GM13976 (cell line): Measurements from ENCODE around the gene RAVER2.

ENCODE experiments used
- DNase-seq: peaks from one replicate; pipeline ENCODE4 v3.0.0; 2012; ENCODE audit warnings: low spot score
- CTCF ChIP-seq: IDR thresholded peaks from 2 replicates; pipeline ENCODE4 v1.5.1; 2012; ENCODE audit warnings: borderline replicate concordance, mild to moderate bottlenecking; ENCODE audit not compliant: insufficient read depth; ENCODE audit errors: extremely low read depth, missing control alignments, control extremely low read depth
- in situ Hi-C: fragments of 300-500 bp; cut with MboI; formaldehyde crosslinking; loops from one replicate; pipeline ENCODE4 v1.12.0; 2022; ENCODE audit warnings: low sequenced_read_pairs, mixed read lengths, inconsistent platforms; ENCODE audit not compliant: unreplicated experiment

The RAVER2 gene

GRCh38 chr1:64705591-64705990 is 39.3 kb upstream of the RAVER2 start:
- in situ Hi-C loops = no loop called here
- TF ChIP-seq CTCF = no peak
- DNase-seq = no peak

- no peak for TF ChIP-seq CTCF
- in situ Hi-C loops = no loop called here
- no peak for DNase-seq
These were observed 33.6 kb upstream of the RAVER2 start for GRCh38 chr1:64711266-64711665.

GRCh38 chr1:64712049-64712448 is 32.8 kb upstream of the RAVER2 start:
- in situ Hi-C loops = no loop called here
- TF ChIP-seq CTCF = no peak
- no peak for DNase-seq

DNA sequence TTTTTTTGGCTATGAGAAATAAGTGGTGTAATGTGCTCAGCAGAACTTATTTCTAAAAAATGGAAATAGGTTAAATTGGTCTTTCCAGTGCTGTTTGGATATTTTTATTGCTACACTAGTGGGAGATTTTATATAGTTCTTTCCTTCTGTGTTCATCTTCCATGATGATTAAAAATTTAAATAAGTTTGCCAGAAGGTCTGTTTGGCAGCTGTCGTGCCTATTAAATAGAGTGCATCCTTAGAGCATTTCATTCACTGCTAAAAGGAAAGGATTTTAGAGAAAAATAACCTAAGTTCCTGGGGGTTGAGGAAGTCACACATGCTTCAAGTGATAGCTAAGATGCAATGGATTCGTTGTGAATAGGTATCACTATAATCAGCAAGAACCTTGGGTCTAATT is 29.7 kb upstream of the RAVER2 start:
- in situ Hi-C loops = no loop called here
- no peak for DNase-seq
- no peak for TF ChIP-seq CTCF

- DNase-seq = no peak
- no peak for TF ChIP-seq CTCF
- in situ Hi-C loops = no loop called here
These were observed 23.7 kb upstream of the RAVER2 start for GRCh38 chr1:64721135-64721534.

- no peak for DNase-seq
- in situ Hi-C loops = no loop called here
- no peak for TF ChIP-seq CTCF
These were observed 23.2 kb upstream of the RAVER2 start for GRCh38 chr1:64721576-64722145.

- no peak for TF ChIP-seq CTCF
- no peak for DNase-seq
These were observed 17.0 kb upstream of the RAVER2 start for GRCh38 chr1:64727861-64728260.

More at GRCh38 chr1:64727861-64728260, 17.0 kb upstream of the RAVER2 start:
- in situ Hi-C loops = no loop called here
